Measurements from ENCODE around the gene ROPN1L.

The ROPN1L gene

GRCh38 chr5:10479154-10479721 is 37.6 kb downstream of the ROPN1L start:
- Histone ChIP-seq H2AFZ (ENCODE audit: low read length) (no peak overlapping the region), H3K79me1 (ENCODE audit: low read depth, low read length) (no peaks in the 10 kb centered on the region), H3K23ac (ENCODE audit: low read depth, low read length, poor library complexity) (no peak overlapping the region), H3K9ac (ENCODE audit: low read depth, low read length, poor library complexity) (no peak overlapping the region), H3K27me3 (ENCODE audit: control insufficient read depth in 3 of 3, insufficient read depth in 3 of 3, low read depth in 1 of 3, low read length in 3 of 3) (peaks cover 0 to 7% (median 0%) of the 10 kb centered on the region in 3 experiments), H3K4ac (ENCODE audit: low read length) (no peak overlapping the region), H3K27ac (replicated peaks; ENCODE audit: low read length) (no peak overlapping the region), H3K4me2 (ENCODE audit: insufficient read depth, low read length, poor library complexity, severe bottlenecking) (no peak overlapping the region), H2BK12ac (ENCODE audit: low read length) (no peak overlapping the region), H3K4me3 (ENCODE audit: low read length in 2 of 2) (no peak overlapping the region), H3K4me1 (ENCODE audit: control insufficient read depth in 2 of 2, insufficient read depth in 1 of 2, low read depth in 1 of 2, low read length in 2 of 2) (peaks cover 0 to 2% of the 10 kb centered on the region in 2 donors), H4K8ac (ENCODE audit: low read depth, low read length) (no peak overlapping the region), H3K14ac (ENCODE audit: low read length) (no peak overlapping the region), H2AK5ac (ENCODE audit: low read depth, low read length) (no peak overlapping the region), H3K18ac (ENCODE audit: low read length) (no peak overlapping the region), H2BK120ac (ENCODE audit: low read depth, low read length) (no peak overlapping the region), H2BK5ac (ENCODE audit: low read length) (no peak overlapping the region), H3K36me3 (replicated peaks in 1 of 2; ENCODE audit: control insufficient read depth in 2 of 2, insufficient read depth in 2 of 2, low read length in 2 of 2) (no peaks in the 10 kb centered on the region), H2BK15ac (ENCODE audit: low read length) (no peak overlapping the region), H4K91ac (ENCODE audit: low read depth, low read length, poor library complexity) (no peak overlapping the region), H3K9me3 (replicated peaks in 1 of 2; ENCODE audit: control insufficient read depth in 2 of 2, insufficient read depth in 1 of 2, low read depth in 1 of 2, low read length in 2 of 2) (peaks cover 6 to 7% of the 10 kb centered on the region in 2 donors)
- DNase-seq (ENCODE audit: low spot score), result no peak
- WGBS, 2 donors (ENCODE audit: extremely low coverage in 2 of 2, insufficient read length in 2 of 2, insufficient replicate concordance in 1 of 2), result no CpG with 5 or more reads among the region's 11 CpGs

GRCh38 chr5:10480237-10480985 is 38.7 kb downstream of the ROPN1L start:
- H2BK5ac ChIP-seq (ENCODE audit: low read length), result no peak overlapping the region
- no peak overlapping the region for H3K4me2 ChIP-seq (ENCODE audit: insufficient read depth, low read length, poor library complexity, severe bottlenecking)
- H3K27ac ChIP-seq (replicated peaks; ENCODE audit: low read length), result no peak overlapping the region
- no peak overlapping the region for H3K18ac ChIP-seq (ENCODE audit: low read length)
- H3K36me3 ChIP-seq (replicated peaks in 1 of 2; ENCODE audit: control insufficient read depth in 2 of 2, insufficient read depth in 2 of 2, low read length in 2 of 2), result no peaks in the 10 kb centered on the region
- H3K23ac ChIP-seq (ENCODE audit: low read depth, low read length, poor library complexity), result no peak overlapping the region
- H3K27me3 ChIP-seq (ENCODE audit: control insufficient read depth in 3 of 3, insufficient read depth in 3 of 3, low read depth in 1 of 3, low read length in 3 of 3), result peaks cover 0 to 7% (median 0%) of the 10 kb centered on the region in 3 experiments
- H3K9ac ChIP-seq (ENCODE audit: low read depth, low read length, poor library complexity), result no peak overlapping the region
- H2AFZ ChIP-seq (ENCODE audit: low read length), result peak overlapping the region; percentile 68
- no peaks in the 10 kb centered on the region for H3K79me1 ChIP-seq (ENCODE audit: low read depth, low read length)
- peaks cover 0 to 2% of the 10 kb centered on the region in 2 donors for H3K4me1 ChIP-seq (ENCODE audit: control insufficient read depth in 2 of 2, insufficient read depth in 1 of 2, low read depth in 1 of 2, low read length in 2 of 2)
- H2BK12ac ChIP-seq (ENCODE audit: low read length), result no peak overlapping the region
- H3K4me3 ChIP-seq (ENCODE audit: low read length in 2 of 2), result no peak overlapping the region
- H2BK15ac ChIP-seq (ENCODE audit: low read length), result no peak overlapping the region
- DNase-seq (ENCODE audit: low spot score), result no peak
- no peak overlapping the region for H2BK120ac ChIP-seq (ENCODE audit: low read depth, low read length)
- H3K9me3 ChIP-seq (replicated peaks in 1 of 2; ENCODE audit: control insufficient read depth in 2 of 2, insufficient read depth in 1 of 2, low read depth in 1 of 2, low read length in 2 of 2), result peaks cover 6 to 7% of the 10 kb centered on the region in 2 donors
- H4K8ac ChIP-seq (ENCODE audit: low read depth, low read length), result no peak overlapping the region
- WGBS, 2 donors (ENCODE audit: extremely low coverage in 2 of 2, insufficient read length in 2 of 2, insufficient replicate concordance in 1 of 2), result no CpG with 5 or more reads among the region's 12 CpGs
- no peak overlapping the region for H2AK5ac ChIP-seq (ENCODE audit: low read depth, low read length)
- H4K91ac ChIP-seq (ENCODE audit: low read depth, low read length, poor library complexity), result no peak overlapping the region
- H3K14ac ChIP-seq (ENCODE audit: low read length), result no peak overlapping the region
- no peak overlapping the region for H3K4ac ChIP-seq (ENCODE audit: low read length)

GRCh38 chr5:10481241-10481935 is 39.7 kb downstream of the ROPN1L start:
- no peak overlapping the region for H4K91ac ChIP-seq (ENCODE audit: low read depth, low read length, poor library complexity)
- H3K9ac ChIP-seq (ENCODE audit: low read depth, low read length, poor library complexity), result no peak overlapping the region
- no peak overlapping the region for H4K8ac ChIP-seq (ENCODE audit: low read depth, low read length)
- no peaks in the 10 kb centered on the region for H3K36me3 ChIP-seq (replicated peaks in 1 of 2; ENCODE audit: control insufficient read depth in 2 of 2, insufficient read depth in 2 of 2, low read length in 2 of 2)
- no peaks in the 10 kb centered on the region for H3K9me3 ChIP-seq (replicated peaks in 1 of 2; ENCODE audit: control insufficient read depth in 2 of 2, insufficient read depth in 1 of 2, low read depth in 1 of 2, low read length in 2 of 2)
- no peak for DNase-seq (ENCODE audit: low spot score)
- no peak overlapping the region for H2BK12ac ChIP-seq (ENCODE audit: low read length)
- no peak overlapping the region for H3K14ac ChIP-seq (ENCODE audit: low read length)
- WGBS, 2 donors (ENCODE audit: extremely low coverage in 2 of 2, insufficient read length in 2 of 2, insufficient replicate concordance in 1 of 2), result no CpG with 5 or more reads among the region's 10 CpGs
- no peak overlapping the region for H3K18ac ChIP-seq (ENCODE audit: low read length)
- H3K79me1 ChIP-seq (ENCODE audit: low read depth, low read length), result no peaks in the 10 kb centered on the region
- H3K27me3 ChIP-seq (ENCODE audit: control insufficient read depth in 3 of 3, insufficient read depth in 3 of 3, low read depth in 1 of 3, low read length in 3 of 3), result peaks cover 0 to 7% (median 0%) of the 10 kb centered on the region in 3 experiments
- no peak overlapping the region for H2BK15ac ChIP-seq (ENCODE audit: low read length)
- H3K4me1 ChIP-seq (ENCODE audit: control insufficient read depth in 2 of 2, insufficient read depth in 1 of 2, low read depth in 1 of 2, low read length in 2 of 2), result peaks cover 0 to 2% of the 10 kb centered on the region in 2 donors
- H3K4me3 ChIP-seq (ENCODE audit: low read length in 2 of 2), result peak overlapping the region in 1 of 2 donors; percentile 9
- H3K23ac ChIP-seq (ENCODE audit: low read depth, low read length, poor library complexity), result no peak overlapping the region
- H2BK5ac ChIP-seq (ENCODE audit: low read length), result no peak overlapping the region
- H3K4ac ChIP-seq (ENCODE audit: low read length), result no peak overlapping the region
- H2AK5ac ChIP-seq (ENCODE audit: low read depth, low read length), result no peak overlapping the region
- H3K27ac ChIP-seq (replicated peaks; ENCODE audit: low read length), result no peak overlapping the region
- H3K4me2 ChIP-seq (ENCODE audit: insufficient read depth, low read length, poor library complexity, severe bottlenecking), result no peak overlapping the region
- peak overlapping the region; percentile 68 for H2AFZ ChIP-seq (ENCODE audit: low read length)
- no peak overlapping the region for H2BK120ac ChIP-seq (ENCODE audit: low read depth, low read length)
